ENCODE results near the gene PFAS.
"Not testable (repeated sequence)": the region's sequence is repeated elsewhere in the genome, so short reads cannot be mapped to it uniquely, and the experiment has no call there.

The PFAS gene

GRCh38 chr17:8227238-8227581, 21.9 kb upstream of the PFAS start:
- DNase-seq (ENCODE audit: low read depth, low spot score) = no peak

DNA sequence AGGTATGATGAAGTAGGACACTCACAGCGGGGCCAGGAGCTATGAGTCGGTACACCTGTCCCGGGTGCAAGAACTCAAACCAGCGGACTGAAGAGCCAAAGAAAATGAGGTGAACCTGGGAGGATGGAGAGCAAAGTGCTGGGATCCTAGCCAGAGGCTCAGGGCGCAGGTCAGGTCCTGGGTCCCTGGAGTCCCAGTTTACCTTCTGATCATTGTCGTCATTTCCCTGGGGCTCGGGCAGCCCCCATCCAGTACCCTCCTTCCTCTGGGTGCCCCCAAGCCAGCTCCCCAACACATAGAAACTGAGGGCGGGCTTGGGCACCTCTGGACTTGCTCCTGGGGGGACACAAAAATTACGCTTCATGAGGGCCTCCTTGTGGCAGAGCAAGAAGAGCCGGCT, 17.4 kb upstream of the PFAS start:
- DNase-seq (ENCODE audit: low read depth, low spot score) = no peak

DNA sequence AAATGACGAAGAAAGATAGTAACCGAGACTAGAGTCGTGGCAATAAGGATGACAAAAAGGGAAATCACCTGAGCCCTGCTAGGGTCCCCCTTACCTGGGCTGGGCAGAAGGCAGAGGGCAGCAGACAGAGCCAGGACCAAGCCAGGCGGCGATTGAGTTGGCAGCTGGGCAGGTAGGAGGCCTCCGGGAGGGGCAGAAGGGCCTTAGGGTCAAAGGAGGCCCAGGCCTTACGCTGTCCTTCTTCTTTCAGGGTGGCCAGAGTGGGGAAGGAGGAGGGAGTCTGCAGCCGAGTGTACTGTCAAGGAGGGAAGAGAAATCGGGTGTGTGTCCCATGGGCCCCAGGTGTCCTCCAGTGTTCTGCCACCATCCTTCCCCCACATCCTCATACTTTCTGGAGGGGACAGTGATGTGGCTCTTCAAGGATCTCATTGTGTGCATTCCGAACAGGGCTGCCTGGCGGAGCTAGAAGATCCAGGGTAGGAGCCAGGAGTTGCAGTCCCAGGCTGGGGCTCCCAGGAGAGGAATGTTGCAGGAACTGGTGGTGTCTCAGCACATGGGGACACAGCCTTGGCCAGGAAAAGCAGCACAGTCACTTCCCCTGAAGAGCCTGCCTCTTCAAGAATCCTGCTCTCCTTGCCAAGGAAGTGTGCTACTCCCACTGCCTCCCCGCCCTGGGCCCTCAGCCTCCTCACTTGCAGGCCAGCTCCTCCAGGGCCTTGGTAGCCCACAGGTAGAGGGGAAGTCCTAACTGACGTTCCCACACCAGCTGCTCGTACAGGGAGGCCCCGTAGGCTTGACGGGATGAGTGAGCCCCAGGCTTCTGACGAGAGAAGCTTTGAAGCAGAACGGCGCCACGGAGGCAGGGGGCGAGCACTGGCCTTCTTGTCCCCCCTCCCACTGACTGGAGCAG, 14.5 kb upstream of the PFAS start:
- no peak for DNase-seq (ENCODE audit: low read depth, low spot score)

DNA sequence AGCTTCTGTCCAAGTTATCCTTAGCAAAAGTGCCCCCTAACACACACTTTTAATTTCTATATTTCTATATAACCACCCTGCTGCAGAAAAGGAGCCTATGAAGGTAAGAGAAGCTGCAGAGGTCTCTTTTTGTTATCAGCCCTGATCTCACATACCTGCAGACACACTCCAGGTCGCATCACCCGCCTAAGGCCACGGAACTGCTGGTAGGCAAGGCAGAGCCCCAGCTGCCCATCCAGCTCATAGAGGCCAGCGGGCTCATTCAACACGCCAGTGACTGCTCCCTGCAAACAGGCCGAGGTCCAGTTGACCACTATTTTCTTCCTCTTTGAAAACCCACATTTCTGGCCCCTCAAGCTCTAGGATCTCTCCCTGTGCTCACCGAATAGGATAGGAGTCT, 13.4 kb upstream of the PFAS start:
- no peak for DNase-seq (ENCODE audit: low read depth, low spot score)

DNA sequence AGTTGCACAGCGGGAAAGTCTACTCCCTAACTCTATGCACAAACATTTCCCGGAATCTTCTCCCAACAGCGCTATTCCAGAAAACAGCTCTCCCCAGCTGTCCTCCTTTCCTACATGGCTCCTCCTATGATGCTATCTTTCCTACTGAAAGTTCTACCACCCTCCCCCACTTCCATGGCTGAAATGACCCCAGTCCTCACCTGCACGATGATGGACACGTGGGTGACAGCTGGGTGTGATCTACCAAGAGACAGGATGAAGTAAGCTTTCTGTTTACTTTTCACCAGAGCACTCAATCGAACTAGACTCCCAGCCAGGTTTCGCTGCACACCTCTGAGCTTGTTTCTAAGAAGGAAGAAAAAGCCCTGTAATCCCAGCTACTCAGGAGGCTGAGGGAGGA, 11.9 kb upstream of the PFAS start:
- DNase-seq (ENCODE audit: low read depth, low spot score) = no peak

DNA sequence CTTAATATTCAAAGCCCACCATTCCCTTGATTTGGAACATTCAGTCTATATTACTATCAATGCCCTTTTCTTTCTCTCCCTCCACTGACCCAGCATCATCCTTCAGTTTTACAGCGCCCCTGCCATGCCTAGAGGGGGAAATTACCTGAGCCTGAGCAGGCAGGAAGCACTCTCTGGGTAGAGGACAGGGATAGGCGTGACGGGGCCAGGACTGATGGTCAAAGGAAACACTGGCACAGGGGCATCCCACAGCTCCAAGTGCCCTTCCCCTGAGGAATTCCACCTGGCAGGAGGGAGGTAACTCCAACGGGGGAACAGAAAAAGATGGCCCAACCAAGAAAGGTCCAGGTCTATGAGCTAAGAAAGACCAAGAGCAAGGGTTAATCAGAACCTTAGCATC, 11.2 kb upstream of the PFAS start:
- no peak for DNase-seq (ENCODE audit: low read depth, low spot score)

DNA sequence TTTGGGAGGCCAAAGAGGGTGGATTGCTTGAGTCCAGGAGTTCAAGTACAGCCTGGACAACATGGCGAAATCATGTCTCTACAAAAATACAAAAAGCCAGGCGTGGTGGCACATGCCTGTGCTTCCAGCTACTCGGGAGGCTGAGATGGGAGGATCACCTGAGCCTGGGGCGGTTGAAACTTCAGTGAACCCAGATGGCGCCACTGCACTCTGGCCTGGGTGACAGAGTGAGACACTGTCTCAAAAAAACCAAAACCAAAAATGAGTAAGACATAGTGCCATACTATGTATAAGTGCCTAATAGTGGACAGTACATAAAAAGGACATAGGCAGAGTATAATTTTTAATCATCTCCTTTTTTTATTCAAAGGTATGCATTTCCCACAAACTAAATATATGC, 5.3 kb upstream of the PFAS start:
- no peak for DNase-seq (ENCODE audit: low read depth, low spot score)

GRCh38 chr17:8244768-8245167, 4.3 kb upstream of the PFAS start:
- no peak for DNase-seq (ENCODE audit: low read depth, low spot score)

DNA sequence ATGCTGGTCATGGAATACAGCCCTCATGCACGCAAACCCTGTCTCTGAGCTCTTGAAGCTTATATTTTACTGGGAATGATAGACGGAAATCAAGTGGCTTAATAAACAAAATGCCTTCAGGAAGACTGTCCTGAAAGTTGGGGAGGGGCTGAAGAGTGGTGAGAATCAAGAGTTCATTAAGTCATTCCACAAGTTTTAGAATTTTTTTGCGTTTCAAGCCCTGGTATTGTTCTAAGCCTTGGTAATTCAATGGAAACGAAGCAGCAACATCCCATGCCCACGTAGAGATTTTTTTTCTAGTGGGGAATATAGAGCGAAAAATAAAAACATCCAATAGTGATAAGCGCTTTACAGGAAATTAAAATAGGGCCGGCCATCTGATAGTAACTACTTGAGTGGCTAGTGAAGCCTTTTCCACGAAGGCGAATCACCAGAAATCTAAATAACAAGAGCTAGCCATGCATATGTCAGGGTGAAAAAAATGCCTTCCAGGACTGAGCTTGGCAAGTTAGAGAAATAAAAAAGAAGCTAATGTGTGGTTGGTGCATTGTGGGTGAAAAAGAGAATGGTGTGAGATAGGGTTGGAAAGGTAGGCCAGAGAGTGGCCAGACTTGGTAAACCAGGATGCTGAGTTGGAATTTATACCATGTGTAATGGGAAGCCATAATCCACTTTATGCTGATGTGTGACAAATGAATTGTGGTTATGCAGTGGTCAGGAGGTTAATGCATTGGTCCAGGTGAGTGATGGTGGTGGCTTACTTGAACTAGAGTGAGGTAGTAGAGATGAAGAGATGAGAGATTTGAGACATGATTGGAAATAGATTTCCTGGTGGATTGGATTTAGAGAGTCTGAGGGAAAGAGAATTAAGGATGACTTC, 772 bp downstream of the PFAS start:
- no peak for DNase-seq (ENCODE audit: low read depth, low spot score)

DNA sequence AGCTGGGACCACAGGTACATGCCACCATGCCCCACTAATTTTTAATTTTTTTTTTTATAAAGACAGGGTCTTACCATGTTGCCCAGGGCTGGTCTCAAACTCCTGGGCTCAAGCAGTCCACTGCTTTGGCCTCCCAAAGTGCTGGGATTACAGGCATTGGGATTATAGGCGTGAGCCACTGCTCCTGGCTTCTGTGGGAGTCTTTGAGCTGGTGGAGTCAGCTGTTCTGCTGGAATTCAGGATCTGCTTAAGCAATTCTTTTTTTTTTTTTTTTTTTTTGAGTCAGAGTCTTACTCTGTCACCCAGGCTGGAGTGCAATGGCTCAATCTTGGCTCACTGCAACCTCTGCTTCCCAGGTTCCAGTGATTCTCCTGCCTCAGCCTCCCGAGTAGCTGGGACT, 2.3 kb downstream of the PFAS start:
- not testable (repeated sequence) for DNase-seq (ENCODE audit: low read depth, low spot score)

DNA sequence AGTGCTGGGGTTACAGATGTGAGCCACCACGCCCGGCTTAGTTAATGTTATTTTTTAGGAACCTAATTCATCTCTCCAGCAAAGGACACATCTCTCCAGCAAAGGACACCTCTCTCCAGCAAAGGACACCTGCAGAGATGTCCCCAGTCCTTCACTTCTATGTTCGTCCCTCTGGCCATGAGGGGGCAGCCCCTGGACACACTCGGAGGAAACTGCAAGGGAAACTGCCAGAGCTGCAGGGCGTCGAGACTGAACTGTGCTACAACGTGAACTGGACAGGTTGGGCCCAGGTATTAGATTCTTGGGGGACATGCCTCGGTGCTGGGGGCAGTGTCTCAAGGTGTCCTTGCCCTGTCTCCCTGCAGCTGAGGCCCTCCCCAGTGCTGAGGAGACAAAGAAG, 4.7 kb downstream of the PFAS start:
- DNase-seq (ENCODE audit: low read depth, low spot score) = no peak

DNA sequence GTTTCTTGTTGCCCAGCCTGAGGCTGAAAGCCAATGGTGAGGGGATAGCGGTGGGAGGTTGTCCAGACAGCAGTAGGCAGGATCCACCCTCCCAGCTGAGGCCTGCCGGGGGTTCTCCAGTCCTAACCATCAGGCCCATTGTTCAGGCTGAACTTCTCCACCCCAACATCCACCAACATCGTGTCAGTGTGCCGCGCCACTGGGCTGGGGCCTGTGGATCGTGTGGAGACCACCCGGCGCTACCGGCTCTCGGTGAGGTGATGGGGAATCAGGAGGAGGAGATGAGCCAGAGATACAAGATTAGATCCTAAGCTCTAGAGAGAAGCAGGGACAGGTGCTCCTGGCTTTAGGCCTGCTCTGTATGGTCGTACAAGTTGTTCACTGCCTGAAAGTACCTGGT, 5.8 kb downstream of the PFAS start:
- no peak for DNase-seq (ENCODE audit: low read depth, low spot score)

DNA sequence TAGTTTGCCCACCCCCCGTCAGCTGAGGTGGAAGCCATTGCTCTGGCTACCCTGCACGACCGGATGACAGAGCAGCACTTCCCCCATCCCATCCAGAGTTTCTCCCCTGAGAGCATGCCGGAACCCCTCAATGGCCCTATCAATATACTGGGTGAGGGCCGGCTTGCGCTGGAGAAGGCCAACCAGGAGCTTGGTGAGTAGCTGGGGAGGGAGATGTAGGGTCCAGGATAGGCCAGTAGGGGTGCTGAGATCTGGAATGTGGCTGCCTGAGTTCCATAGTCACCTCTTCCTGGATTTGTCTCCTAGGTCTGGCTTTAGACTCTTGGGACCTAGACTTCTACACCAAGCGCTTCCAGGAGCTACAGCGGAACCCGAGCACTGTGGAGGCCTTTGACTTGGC, 6.4 kb downstream of the PFAS start:
- no peak for DNase-seq (ENCODE audit: low read depth, low spot score)

- DNase-seq (ENCODE audit: low read depth, low spot score) = no peak
Observed at GRCh38 chr17:8256291-8256690, 7.2 kb downstream of the PFAS start.

DNA sequence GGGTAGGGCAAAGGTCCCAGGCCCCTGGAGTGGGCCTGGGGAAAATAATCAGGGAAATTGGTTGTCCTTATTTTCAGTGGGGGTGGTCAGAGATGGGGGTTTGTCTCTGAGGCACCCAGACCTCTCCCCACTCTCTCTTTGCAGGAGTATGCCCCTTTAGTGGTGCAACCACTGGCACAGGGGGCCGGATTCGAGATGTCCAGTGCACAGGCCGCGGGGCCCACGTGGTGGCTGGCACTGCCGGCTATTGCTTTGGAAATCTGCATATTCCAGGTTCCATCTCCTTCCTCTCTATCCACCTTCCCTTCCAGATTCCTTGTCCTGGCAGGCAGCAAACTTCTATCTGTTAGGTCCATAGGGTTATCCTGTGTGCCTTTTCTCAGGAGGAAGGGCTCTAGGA, 7.6 kb downstream of the PFAS start:
- no peak for DNase-seq (ENCODE audit: low read depth, low spot score)

GRCh38 chr17:8257801-8258200, 8.7 kb downstream of the PFAS start:
- DNase-seq (ENCODE audit: low read depth, low spot score) = no peak

DNA sequence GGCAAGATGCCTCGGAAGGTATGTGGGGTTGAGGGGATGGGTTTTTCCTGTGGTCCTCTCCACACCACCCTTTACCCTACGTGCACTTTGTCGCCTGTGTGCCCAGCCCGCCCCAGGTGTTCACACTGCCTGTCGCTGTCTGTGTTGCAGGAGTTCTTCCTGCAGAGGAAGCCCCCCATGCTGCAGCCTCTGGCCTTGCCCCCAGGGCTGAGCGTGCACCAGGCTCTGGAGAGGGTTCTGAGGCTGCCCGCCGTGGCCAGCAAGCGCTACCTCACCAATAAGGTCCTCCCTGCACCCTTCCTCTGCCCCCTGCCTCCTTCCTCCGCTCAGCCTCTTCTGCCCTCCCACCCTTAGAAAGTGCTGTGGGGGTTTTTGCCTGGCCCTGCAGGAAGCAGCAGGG, 15.2 kb downstream of the PFAS start:
- no peak for DNase-seq (ENCODE audit: low read depth, low spot score)

- DNase-seq (ENCODE audit: low read depth, low spot score) = no peak
Observed at GRCh38 chr17:8264836-8265542, 15.9 kb downstream of the PFAS start.

DNA sequence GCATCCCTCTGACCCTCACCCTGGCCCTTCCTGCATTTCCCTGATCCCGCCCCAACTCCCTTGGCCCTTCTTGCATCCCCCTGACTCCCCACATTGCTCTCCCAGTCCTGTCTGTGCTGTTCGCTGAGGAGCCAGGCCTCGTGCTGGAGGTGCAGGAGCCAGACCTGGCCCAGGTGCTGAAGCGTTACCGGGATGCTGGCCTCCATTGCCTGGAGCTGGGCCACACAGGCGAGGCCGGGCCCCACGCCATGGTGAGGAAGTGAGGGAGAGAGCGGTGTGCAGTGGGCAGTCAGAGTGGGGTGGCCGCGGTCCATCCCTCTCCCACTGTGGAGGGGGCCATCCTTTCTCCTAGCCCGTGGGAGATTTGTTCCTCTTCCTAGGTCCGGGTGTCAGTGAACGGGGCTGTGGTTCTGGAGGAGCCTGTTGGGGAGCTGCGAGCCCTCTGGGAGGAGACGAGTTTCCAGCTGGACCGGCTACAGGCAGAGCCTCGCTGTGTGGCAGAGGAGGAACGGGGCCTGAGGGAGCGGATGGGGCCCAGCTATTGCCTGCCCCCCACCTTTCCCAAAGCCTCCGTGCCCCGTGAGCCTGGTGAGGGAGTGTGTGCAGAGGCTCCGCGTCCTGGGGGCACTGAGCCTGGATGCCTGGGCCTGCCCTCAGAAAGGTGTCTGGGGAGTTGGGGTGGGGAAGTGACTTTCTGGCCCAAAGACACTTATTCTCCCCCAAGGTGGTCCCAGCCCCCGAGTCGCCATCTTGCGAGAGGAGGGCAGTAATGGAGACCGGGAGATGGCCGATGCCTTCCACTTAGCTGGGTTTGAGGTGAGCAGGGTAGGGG, 17.8 kb downstream of the PFAS start:
- DNase-seq (ENCODE audit: low read depth, low spot score) = no peak

DNA sequence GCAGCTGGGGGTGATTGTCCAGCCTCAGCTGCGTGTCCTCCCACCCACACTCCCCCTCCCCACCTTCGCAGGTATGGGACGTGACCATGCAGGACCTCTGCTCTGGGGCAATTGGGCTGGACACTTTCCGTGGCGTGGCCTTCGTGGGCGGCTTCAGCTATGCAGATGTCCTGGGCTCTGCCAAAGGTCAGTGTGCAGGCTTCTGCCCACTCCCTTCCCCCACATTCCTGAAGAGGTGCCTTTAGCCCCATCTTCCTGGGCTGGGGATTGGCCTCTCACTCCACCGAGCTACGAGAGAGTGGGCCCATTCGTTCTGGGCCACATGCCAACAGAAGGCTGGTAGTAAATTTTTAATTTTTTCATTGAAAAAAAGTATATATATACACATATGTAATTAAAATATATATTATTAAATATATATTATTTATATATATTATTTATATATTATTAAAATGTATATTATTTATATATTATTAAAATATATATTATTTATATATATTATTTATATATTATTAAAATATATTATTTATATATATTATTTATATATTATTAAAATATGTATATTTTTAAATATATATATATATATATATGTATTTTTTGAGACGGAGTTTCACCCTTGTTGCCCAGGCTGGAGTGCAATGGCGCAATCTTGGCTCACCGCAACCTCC, 18.5 kb downstream of the PFAS start:
- no peak for DNase-seq (ENCODE audit: low read depth, low spot score)

Measured in activated naive CD8-positive, alpha-beta T cell treated with anti-CD3 and anti-CD28 coated beads, Interleukin-2, amount 50 U/mL, for 16 hours (primary cell).